GM23248 (cell line): ENCODE measurements around the gene MRPL18.

Experiments
- EZH2 ChIP-seq: fragments of 200-600 bp; sonication (generic); IDR thresholded peaks from 2 replicates; pipeline ENCODE4 v1.6.1; 2018; ENCODE audit warnings: antibody characterized with exemption, mild to moderate bottlenecking; ENCODE audit not compliant: insufficient read depth, poor library complexity, severe bottlenecking
- EZH2phosphoT487 ChIP-seq: fragments of 200-600 bp; sonication (generic); IDR thresholded peaks from 2 replicates; pipeline ENCODE4 v1.6.1; 2018; ENCODE audit warnings: antibody characterized with exemption, moderate library complexity, mild to moderate bottlenecking, low read depth; ENCODE audit not compliant: insufficient read depth

DNA sequence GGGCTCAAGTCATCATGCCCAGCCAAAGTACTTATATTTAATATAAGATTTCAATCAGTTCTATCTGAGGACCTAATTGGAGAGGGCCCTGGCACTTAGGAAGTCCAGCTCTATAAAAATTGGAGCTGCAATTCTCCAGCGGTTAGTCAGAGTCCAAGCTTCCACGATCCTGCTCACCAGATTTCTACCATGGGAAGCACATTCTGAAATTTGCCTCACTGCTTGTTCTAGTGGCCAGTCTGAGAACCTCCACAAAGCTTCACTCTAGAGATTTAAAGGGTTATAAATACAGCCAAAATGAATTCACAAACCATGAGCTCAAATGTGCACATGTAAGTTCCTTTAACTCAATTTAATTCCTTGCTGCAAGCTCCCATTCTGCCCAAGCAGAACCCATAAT is 43.3 kb downstream of the MRPL18 start:
- TF ChIP-seq EZH2phosphoT487 = no peak
- no peak for TF ChIP-seq EZH2
